H9 (cell line): ENCODE data around the gene NHSL1. TPM values are rescaled to one million over a fixed set of nuclear protein-coding genes. Genes with fewer than 3 reads are reported as not detected.

Source experiments
- DNase-seq: peaks from one replicate; pipeline ENCODE4 v3.0.0-alpha.2; 2017
- H2AFZ ChIP-seq: one replicate; pipeline ENCODE4 v1.6.1; 2013; ENCODE audit warnings: mild to moderate bottlenecking, low read length, control low read depth, moderate library complexity
- H2AK5ac ChIP-seq: 2 replicates; pipeline ENCODE4 v1.6.1; 2013; ENCODE audit warnings: low read length, control low read depth, mixed read lengths; ENCODE audit not compliant: insufficient read length
- H2BK120ac ChIP-seq: one replicate; pipeline ENCODE4 v1.6.1; 2013; ENCODE audit warnings: low read depth, mild to moderate bottlenecking, low read length, control low read depth, inconsistent platforms; ENCODE audit not compliant: poor library complexity, severe bottlenecking
- H2BK12ac ChIP-seq: 2 replicates; pipeline ENCODE4 v1.6.1; 2013; ENCODE audit warnings: low read length, control low read depth, mixed read lengths, low read depth; ENCODE audit not compliant: insufficient read length
- H2BK15ac ChIP-seq: 2 replicates; pipeline ENCODE4 v1.6.1; 2013; ENCODE audit warnings: low read depth, low read length, control low read depth
- H2BK20ac ChIP-seq: one replicate; pipeline ENCODE4 v1.6.1; 2013; ENCODE audit warnings: low read depth, mild to moderate bottlenecking, low read length, control low read depth, inconsistent platforms; ENCODE audit not compliant: poor library complexity, severe bottlenecking
- H2BK5ac ChIP-seq: 2 replicates; pipeline ENCODE4 v1.6.1; 2013; ENCODE audit warnings: low read length, control low read depth, mixed read lengths; ENCODE audit not compliant: insufficient read length
- H3K14ac ChIP-seq: 2 replicates; pipeline ENCODE4 v1.6.1; 2013; ENCODE audit warnings: low read length, control low read depth; ENCODE audit not compliant: insufficient read depth
- H3K18ac ChIP-seq: 2 replicates; pipeline ENCODE4 v1.6.1; 2013; ENCODE audit warnings: low read depth, mild to moderate bottlenecking, mixed read lengths, low read length, control low read depth; ENCODE audit not compliant: insufficient read length
- H3K23ac ChIP-seq: 2 replicates; pipeline ENCODE4 v1.6.1; 2013; ENCODE audit warnings: low read length, control low read depth, mixed read lengths, low read depth; ENCODE audit not compliant: insufficient read length
- H3K23me2 ChIP-seq: 2 replicates; pipeline ENCODE4 v1.6.1; 2013; ENCODE audit warnings: low read depth, mild to moderate bottlenecking, mixed read lengths, low read length, control low read depth; ENCODE audit not compliant: insufficient read length, poor library complexity, severe bottlenecking
- H3K27ac ChIP-seq: 2 replicates; pipeline ENCODE4 v1.5.1; 2013; ENCODE audit warnings: low read length, control low read depth, mixed read lengths, low read depth; ENCODE audit not compliant: insufficient read length
- H3K27me3 ChIP-seq: 2 replicates; pipeline ENCODE4 v1.6.1; 2013; ENCODE audit warnings: low read length, control low read depth, inconsistent platforms; ENCODE audit not compliant: insufficient read depth
- H3K4ac ChIP-seq: 2 replicates; pipeline ENCODE4 v1.6.1; 2013; ENCODE audit warnings: low read depth, mild to moderate bottlenecking, control low read depth, inconsistent platforms, low read length, moderate library complexity
- H3K4me1 ChIP-seq: 2 replicates; pipeline ENCODE4 v1.6.1; 2013; ENCODE audit warnings: low read length, control low read depth, inconsistent platforms; ENCODE audit not compliant: insufficient read depth
- H3K4me2 ChIP-seq: 2 replicates; pipeline ENCODE4 v1.6.1; 2013; ENCODE audit warnings: low read length, control low read depth, mixed read lengths; ENCODE audit not compliant: insufficient read length, insufficient read depth
- H3K56ac ChIP-seq: 2 replicates; pipeline ENCODE4 v1.6.1; 2013; ENCODE audit warnings: low read depth, mild to moderate bottlenecking, mixed read lengths, low read length, control low read depth; ENCODE audit not compliant: insufficient read length
- H3K79me1 ChIP-seq: 2 replicates; pipeline ENCODE4 v1.6.1; 2013; ENCODE audit warnings: low read depth, mild to moderate bottlenecking, moderate library complexity, low read length, control low read depth, inconsistent platforms; ENCODE audit not compliant: insufficient read depth, poor library complexity, severe bottlenecking
- H3K79me2 ChIP-seq: 2 replicates; pipeline ENCODE4 v1.6.1; 2013; ENCODE audit warnings: low read length, control low read depth, inconsistent platforms; ENCODE audit not compliant: insufficient read depth
- H3K9ac ChIP-seq: 2 replicates; pipeline ENCODE4 v1.6.1; 2013; ENCODE audit warnings: low read length, control low read depth, mixed read lengths; ENCODE audit not compliant: insufficient read length; ENCODE audit errors: extremely low read depth
- H3K9me3 ChIP-seq: one replicate; pipeline ENCODE4 v1.6.1; 2013; ENCODE audit warnings: low read depth, low read length, inconsistent platforms; ENCODE audit not compliant: control insufficient read depth
- H3T11ph ChIP-seq: one replicate; pipeline ENCODE4 v1.6.1; 2013; ENCODE audit warnings: mild to moderate bottlenecking, low read length, control low read depth, inconsistent platforms
- H4K20me1 ChIP-seq: one replicate; pipeline ENCODE4 v1.6.1; 2013; ENCODE audit not compliant: control insufficient read depth, insufficient read length, insufficient read depth
- H4K5ac ChIP-seq: 2 replicates; pipeline ENCODE4 v1.6.1; 2013; ENCODE audit warnings: low read depth, mild to moderate bottlenecking, mixed read lengths, low read length, control low read depth; ENCODE audit not compliant: insufficient read length
- H4K8ac ChIP-seq: replicated peaks from 2 replicates; pipeline ENCODE4 v1.6.1; 2013; ENCODE audit warnings: low read length, control low read depth, mixed read lengths, low read depth; ENCODE audit not compliant: insufficient read length
- H4K91ac ChIP-seq: 2 replicates; pipeline ENCODE4 v1.6.1; 2013; ENCODE audit warnings: low read depth, mild to moderate bottlenecking, moderate library complexity, mixed read lengths, low read length, control low read depth; ENCODE audit not compliant: insufficient read length
- H3K27ac Mint-ChIP-seq, 3 experiments: 2 replicates in 2 of 3; 3 replicates in 1 of 3; pipeline ENCODE4 v1.8.0; 2020 to 2021; ENCODE audit warnings: mixed read lengths in 3 of 3, mild to moderate bottlenecking in 1 of 3, moderate library complexity in 1 of 3
- H3K27me3 Mint-ChIP-seq: 2 replicates; pipeline ENCODE4 v1.8.0; 2021; ENCODE audit warnings: low read depth, mild to moderate bottlenecking, moderate library complexity, mixed read lengths
- H3K36me3 Mint-ChIP-seq, 3 experiments: 2 replicates in 2 of 3; 3 replicates in 1 of 3; pipeline ENCODE4 v1.8.0; 2020 to 2021; ENCODE audit warnings: low read depth in 3 of 3, mixed read lengths in 3 of 3; ENCODE audit not compliant: insufficient read depth in 1 of 3
- H3K4me1 Mint-ChIP-seq, 2 experiments: 2 replicates each; pipeline ENCODE4 v1.8.0; 2020; ENCODE audit warnings: mixed read lengths in 2 of 2
- H3K4me3 Mint-ChIP-seq, 2 experiments: 2 replicates in 1 of 2; 3 replicates in 1 of 2; pipeline ENCODE4 v1.8.0; 2020 to 2021; ENCODE audit warnings: mild to moderate bottlenecking in 2 of 2, mixed read lengths in 2 of 2, moderate library complexity in 1 of 2
- H3K9me3 Mint-ChIP-seq, 2 experiments: 2 replicates in 1 of 2; 3 replicates in 1 of 2; pipeline ENCODE4 v1.8.0; 2020; ENCODE audit warnings: mild to moderate bottlenecking in 2 of 2, mixed read lengths in 2 of 2, moderate library complexity in 1 of 2
- WGBS: extraction: QIAGEN DNeasy Blood & Tissue Kit; methylation state at CpG from one replicate; pipeline ENCODE4 v1.1.7; 2013; ENCODE audit warnings: missing lambda C conversion rate, low lambda C conversion rate, mixed read lengths; ENCODE audit not compliant: insufficient read length; ENCODE audit errors: extremely low coverage; 5-methylcytosine and 5-hydroxymethylcytosine counted together
- total RNA-seq: library from RNA; stranded (reverse); gene quantifications from 2 replicates; pipeline ENCODE4 v1.2.1, GENCODE V29; 2021
- TF ChIP-seq, protein P1 (sequence below): fragments of 200-600 bp; sonication (generic); conservative IDR thresholded peaks from 3 replicates; pipeline ENCODE4 v1.8.0; 2021; ENCODE audit warnings: antibody characterized with exemption, mild to moderate bottlenecking

The NHSL1 gene
- total RNA-seq, 1 experiment from 2014 or later: 28.7 TPM

DNA sequence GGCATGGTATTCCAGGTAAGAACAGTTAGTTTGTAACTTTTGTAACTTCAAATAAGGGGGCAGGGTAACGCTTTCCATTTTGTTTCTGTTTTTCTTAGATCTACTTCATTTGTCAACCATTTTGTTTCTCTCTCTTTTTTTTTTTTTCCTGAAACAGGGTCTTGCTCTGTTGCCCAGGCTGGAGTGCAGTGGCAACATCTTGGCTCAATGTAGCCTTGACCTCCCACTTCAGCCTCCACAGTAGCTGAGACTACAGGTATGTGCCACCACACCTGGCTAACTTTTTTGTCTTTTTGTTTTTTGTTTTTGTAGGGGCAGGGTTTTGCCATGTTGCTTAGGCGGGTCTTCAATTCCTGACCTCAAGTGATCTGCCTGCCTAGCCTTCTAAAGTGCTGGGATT, 32.1 kb upstream of the NHSL1 start:
- no peaks in the 10 kb centered on the region for H3K9me3 ChIP-seq
- H3K79me2 ChIP-seq: no peaks in the 10 kb centered on the region
- no peak overlapping the region for H3K4me2 ChIP-seq
- H2BK12ac ChIP-seq: no peak overlapping the region
- Mint-ChIP-seq H3K4me1 (peaks cover 52% of the 10 kb centered on the region in 2 experiments), H3K9me3 (no peaks in the 10 kb centered on the region; a peak in 1 of 5 replicates), H3K27me3 (no peaks in the 10 kb centered on the region), H3K4me3 (no peak overlapping the region), H3K36me3 (peaks cover 0 to 7% (median 6%) of the 10 kb centered on the region in 3 experiments; a peak in 3 of 7 replicates), H3K27ac (no peak overlapping the region; a peak in 1 of 7 replicates)
- no peak overlapping the region for H4K5ac ChIP-seq
- WGBS: no CpG with 5 or more reads among the region's 2 CpGs
- H2BK20ac ChIP-seq: no peak overlapping the region
- H2AFZ ChIP-seq: no peak overlapping the region
- no peak overlapping the region for H2BK5ac ChIP-seq
- H3K23ac ChIP-seq: no peak overlapping the region
- no peak overlapping the region for H3K56ac ChIP-seq
- H3K4me1 ChIP-seq: no peaks in the 10 kb centered on the region
- no peak overlapping the region for H3K14ac ChIP-seq
- H3K27me3 ChIP-seq: no peaks in the 10 kb centered on the region
- no peak overlapping the region for H3K27ac ChIP-seq
- H4K91ac ChIP-seq: no peak overlapping the region
- H4K8ac ChIP-seq: no peak overlapping the region
- H3K79me1 ChIP-seq: no peaks in the 10 kb centered on the region
- no peak for DNase-seq
- TF ChIP-seq, protein P1, sequence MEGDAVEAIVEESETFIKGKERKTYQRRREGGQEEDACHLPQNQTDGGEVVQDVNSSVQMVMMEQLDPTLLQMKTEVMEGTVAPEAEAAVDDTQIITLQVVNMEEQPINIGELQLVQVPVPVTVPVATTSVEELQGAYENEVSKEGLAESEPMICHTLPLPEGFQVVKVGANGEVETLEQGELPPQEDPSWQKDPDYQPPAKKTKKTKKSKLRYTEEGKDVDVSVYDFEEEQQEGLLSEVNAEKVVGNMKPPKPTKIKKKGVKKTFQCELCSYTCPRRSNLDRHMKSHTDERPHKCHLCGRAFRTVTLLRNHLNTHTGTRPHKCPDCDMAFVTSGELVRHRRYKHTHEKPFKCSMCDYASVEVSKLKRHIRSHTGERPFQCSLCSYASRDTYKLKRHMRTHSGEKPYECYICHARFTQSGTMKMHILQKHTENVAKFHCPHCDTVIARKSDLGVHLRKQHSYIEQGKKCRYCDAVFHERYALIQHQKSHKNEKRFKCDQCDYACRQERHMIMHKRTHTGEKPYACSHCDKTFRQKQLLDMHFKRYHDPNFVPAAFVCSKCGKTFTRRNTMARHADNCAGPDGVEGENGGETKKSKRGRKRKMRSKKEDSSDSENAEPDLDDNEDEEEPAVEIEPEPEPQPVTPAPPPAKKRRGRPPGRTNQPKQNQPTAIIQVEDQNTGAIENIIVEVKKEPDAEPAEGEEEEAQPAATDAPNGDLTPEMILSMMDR: no peak
- no peak overlapping the region for H3K9ac ChIP-seq
- H2BK15ac ChIP-seq: no peak overlapping the region
- no peaks in the 10 kb centered on the region for H3K23me2 ChIP-seq
- H3T11ph ChIP-seq: no peak overlapping the region
- no peak overlapping the region for H3K18ac ChIP-seq
- H4K20me1 ChIP-seq: no peaks in the 10 kb centered on the region
- H2AK5ac ChIP-seq: no peak overlapping the region
- H2BK120ac ChIP-seq: no peak overlapping the region
- H3K4ac ChIP-seq: no peak overlapping the region
